Frontal cortex (tissue), 4 donors: ENCODE data around the gene ZNF213. TPM values are rescaled to one million over a fixed set of nuclear protein-coding genes. Genes with fewer than 3 reads are reported as not detected.
A peak's percentile ranks its signal among the peaks of the same experiment; 100 is the strongest.

Experiments
- DNase-seq, 2 donors: peaks; one replicate each; pipeline ENCODE4 v3.0.0; 2012; ENCODE audit warnings: low spot score in 2 of 2
- FAIRE-seq: peaks from 2 replicates; lab custom pipeline; 2012; peaks lifted over from hg19 to GRCh38; lab: Jason Lieb, UNC
- total RNA-seq: library from RNA; depleted of rRNA; stranded (reverse); fragments of >200 nt; gene quantifications from one replicate; pipeline ENCODE4 v1.2.3, GENCODE V29; 2014
- donor health status: control.
- donor health status: control.
- donor health status: control.

ZNF213 gene
- total RNA-seq, 1 donor from 2014 or later: 6.9 TPM

DNA sequence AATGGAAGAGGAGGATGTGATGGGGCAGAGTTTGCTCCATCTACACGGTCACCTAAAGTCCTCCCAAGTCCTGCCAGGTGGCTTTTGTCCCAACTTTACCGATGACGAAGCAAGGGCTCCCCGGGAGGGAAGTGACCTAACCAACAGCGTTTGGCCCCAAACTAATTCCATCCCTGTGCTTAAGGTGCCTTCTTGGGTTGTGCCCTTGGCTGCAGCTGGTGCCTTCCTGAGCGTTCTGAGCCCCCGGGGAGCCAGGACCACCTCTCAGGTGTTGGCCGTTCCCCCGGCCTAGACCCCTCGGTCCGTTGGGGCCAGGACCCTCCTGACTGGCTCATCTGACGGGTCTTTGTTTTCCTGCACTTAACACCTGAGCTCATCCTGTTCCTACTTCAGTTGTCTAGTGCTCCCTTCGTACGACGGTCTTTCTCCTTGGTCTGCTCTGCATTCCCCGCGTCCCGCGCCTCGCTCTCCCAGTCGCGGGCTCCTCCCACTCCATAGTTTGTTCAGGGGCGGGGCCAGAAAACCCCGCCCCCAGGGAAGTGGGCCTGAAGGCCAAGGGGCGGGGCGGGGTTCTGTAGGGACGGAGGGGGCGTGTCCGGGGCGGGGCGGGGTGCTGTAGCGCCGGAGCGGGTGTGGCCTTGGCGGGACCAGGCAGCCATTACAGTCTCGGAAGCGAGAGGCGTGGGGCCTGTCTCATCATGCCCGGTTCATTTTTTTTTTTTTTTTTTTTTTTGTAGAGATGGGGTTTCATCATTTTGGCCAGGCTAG lies 34.9 kb upstream of the ZNF213 start:
- no peak for FAIRE-seq

DNA sequence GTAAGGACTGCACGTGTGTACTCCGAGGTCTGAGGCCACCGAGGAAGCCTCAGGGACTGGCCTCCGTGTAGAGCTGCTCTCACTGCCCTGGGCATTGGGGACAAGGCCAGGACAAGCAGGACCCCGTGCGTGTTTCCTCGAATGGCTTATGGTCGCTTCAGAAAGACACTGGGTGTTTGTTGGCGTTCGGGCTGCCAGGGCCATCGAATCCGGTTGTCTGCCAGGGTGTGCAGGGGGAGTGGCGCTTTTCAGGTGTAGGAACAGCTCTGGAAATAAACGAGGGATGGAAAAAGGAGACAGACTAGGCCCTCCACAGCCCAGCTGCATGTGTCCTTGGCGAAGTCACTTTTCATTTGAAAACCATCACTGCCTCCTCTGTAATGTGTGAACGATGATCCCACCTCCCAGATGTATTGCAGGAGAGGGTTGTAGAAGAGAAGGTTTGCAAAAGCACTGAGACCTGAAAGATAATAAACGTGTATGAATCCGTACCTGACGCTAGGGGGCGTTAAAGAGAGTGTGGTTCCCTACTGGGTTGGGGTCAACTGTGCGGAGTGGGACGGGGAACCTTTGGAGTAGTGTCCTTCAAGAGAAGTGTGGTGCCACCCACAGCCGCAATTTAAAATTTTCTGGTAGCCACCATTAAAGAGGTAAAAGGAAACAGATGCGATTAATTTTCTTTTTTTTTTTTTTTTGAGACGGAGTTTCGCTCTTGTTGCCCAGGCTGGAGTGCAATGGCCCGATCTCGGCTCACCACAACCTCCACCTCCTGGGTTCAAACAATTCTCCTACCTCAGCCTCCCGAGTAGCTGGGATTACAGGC lies 33.6 kb upstream of the ZNF213 start:
- DNase-seq (peak; percentile 40 to 54), FAIRE-seq (no peak)

More for the DNA sequence above, 34.9 kb upstream of the ZNF213 start:
- DNase-seq: peak; percentile 65 to 83

DNA sequence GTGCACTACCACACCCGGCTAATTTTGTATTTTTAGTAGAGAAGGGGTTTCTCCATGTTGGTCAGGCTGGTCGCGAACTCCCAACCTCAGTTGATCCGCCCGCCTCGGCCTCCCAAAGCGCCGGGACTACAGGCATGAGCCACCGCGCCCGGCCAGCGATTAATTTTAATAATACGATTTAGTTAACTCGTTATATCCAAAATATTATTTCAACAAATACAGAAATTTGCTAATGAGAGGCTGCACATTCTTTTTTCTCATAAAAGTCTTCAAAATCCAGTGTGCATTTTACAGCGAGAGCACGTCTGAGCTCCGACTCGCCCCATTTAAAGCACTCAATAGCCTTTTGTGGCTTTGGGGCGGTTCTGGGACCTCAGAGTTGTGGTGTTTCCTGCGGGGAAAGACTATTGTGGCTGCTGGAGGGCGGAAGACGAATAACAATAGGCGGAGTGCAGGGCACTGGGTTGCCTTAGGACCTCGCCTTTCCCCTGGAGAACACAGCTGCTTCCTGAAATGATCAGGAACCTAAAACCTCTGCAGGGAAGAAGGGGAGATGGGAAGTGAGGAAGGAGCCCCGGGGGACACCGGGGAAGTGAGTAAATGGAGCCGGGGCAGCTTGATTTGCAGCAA lies 32.9 kb upstream of the ZNF213 start:
- peak; percentile 36 to 39 for DNase-seq

DNA sequence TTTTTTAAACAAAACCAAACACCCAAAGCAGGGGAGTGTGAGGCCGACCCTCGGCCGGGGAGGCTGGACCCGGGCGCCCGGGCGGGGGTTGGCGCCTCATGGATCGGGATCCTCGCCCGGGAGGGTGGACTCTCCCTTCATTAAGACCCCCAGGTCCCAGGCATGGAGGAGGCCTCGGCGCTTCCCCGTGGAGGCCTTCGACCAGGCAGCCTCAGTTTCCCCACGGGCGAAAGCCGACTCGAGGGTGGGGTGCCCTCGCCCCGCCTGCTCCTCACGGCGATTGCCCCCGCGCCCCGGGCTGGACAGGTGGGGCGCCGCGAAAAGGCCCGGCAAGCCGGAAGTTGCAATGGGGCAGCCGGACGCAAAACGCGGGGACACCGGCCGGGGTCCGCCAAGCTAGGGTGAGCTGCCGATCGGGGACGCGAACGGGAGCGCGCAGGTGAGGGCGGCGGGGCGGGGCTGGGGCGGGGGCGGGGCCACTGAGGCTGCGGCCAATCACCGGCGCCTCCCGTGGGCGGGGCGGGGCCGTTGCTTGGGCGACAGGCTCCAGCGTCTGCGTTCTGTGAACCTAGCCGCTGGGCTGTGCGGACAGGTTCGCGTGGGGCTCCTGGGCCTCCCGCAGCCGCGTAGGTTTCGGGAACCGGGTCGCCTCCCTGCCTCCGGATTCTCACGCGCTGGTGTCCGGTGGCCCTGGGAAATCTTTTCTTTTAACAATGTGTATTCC lies 28.5 kb upstream of the ZNF213 start:
- no peak for FAIRE-seq
- peak; percentile 90 to 99 for DNase-seq

More for the DNA sequence above, 32.9 kb upstream of the ZNF213 start:
- no peak for FAIRE-seq

DNA sequence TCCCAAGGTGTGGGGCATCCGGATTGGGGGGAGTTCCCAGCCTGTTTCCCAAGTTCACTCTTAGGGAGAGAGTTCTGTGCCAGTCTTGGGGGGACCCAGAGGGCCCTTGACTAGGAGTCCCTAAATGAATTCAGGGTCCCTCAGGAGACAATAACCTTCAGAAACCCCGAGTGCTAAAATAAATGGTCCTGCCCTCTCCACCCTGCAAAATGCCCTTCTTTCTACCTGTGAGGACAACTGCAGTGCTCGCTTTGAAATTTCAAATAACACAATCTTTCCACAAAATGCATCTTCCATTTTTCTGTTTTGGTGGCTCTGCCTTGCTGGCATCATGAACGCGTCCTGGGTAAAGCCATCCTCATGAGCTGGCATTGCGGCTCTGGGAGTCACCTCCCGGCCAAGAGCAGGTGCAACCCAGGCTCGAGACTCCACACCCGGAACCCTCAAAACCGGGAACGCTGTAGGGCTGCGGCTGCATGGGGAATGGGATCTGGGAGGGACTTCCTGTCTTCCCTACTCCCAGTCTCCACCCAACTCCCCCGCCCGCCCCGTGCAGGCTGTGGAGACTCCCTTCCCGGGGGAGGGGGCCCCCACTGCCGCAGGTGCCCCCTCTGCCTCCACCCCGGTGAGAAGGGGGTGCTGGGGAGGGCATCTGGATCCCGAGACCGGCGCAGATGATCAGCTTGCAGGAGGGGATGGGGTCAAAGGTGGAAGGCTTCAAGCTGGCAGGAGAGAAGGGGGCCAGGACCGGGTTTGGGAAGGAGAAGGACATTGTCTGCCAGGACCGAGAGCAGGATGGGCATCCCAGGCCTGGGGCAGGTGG lies 22.6 kb upstream of the ZNF213 start, which contains the start of gene ZNF205:
TSS of gene ZNF205 (plus strand) at position 529 of the 823 bp plus-strand sequence. CDS start 845 bp downstream, outside the sequence.
- DNase-seq (peak; percentile 82 to 90), FAIRE-seq (no peak)

DNA sequence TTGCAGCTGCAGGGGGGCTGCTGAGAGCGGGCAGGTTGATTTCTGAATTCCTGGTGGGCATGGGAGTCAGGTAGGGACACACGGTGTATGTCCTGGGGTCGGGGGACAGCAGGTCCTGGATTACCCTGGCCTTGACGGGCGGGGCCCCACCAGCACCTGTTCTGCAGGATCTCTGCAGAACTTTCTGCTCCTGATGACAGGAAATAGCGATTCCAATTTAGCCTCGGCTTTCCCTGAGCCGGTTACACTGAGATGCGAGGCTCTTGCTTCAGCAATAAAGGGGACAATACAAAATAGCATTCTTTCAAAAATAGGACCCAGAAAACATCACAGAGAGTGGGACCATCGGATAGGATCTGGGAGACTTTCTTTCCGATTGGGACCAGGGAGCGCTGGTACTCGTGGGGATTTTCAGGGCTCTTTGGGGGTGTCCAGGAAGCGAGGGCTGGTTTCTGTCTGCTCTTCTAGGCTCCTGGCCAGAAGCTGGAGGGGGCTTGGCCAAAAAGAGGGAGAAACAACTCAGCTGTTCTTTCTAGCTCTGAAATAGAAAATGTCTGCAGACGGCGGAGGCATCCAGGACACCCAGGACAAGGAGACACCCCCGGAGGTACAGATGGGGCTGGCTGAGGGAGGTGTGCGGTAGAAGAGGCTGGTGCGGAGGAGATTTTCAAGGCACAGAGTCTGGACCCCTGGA lies 21.8 kb upstream of the ZNF213 start:
- no peak for FAIRE-seq

DNA sequence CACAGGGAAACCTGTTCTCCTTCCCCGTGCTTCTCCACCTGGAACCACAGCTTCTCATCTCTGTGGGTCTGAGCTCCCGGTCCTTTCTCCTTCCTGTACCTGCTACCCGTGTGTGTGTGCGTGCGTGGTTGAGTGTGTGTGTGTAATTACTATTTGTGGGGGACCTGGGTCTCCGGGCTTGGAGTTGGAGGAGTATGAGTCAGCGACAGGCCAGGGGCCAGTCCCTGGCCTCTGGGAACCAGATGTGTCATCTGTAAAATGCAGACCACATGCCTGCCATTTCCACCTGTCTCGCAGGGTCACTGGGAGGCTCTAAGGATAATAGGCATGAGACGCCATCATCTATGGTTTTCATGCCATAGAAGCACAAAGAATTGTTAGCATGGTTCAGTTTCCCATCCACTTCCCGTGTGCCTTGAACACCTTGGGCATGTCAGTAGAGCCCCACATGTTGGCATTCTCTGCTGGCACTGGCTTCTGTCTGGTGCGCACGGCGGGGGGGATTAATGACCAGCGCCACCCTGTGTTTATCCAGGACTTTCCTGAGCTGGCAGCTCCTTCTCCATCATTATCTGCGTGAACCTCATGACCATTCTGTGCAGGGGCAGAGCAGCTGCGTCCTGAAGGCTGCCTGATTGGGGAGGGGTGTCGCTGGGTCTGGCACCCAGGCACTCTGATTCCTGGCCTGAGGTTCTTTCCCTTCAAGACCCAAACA lies 20.9 kb upstream of the ZNF213 start:
- FAIRE-seq (no peak), DNase-seq (peak; percentile 19 to 34)

More for the DNA sequence above, 21.8 kb upstream of the ZNF213 start:
- DNase-seq: peak in 1 of 2 donors; percentile 48

DNA sequence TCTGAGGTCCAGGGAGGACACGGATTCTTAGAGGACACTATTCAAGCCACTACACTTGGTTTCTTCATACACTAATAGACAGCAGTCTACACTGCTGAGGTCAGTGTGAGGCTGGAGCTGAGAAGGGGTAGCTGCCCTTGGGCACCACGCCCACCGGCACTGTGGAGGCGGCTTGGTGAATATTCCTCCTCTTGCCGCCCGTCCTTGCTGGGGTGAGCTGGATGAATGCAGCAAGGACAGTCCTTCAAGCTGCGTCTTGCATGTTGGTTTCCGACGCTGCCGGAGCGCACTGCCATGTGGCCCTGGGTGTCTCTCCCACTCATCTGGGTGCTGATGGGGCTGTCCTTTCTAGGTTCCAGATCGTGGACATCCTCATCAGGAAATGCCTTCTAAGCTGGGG lies 19.8 kb upstream of the ZNF213 start:
- FAIRE-seq: no peak
- DNase-seq: peak in 1 of 2 donors; percentile 18

DNA sequence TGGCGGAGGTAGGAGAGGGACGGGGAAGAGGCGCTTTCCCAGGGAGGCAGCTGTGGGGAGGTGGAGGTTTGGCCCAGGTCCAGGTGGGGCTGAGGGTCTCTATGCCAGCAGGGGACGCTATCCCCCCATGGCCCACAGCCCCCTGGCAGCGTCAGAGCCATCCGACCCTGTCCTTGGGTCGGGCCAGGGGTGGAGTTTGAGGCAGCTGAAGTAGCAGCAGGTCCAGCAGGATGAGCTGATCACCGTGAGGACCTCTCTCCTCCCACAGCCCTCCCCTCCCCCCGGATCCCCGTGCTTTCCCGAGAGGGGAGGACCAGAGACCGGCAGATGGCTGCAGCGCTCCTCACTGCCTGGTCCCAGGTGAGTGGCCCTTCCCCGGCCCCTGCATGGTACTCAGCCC lies 19.3 kb upstream of the ZNF213 start:
- FAIRE-seq: no peak
- DNase-seq: peak in 1 of 2 donors; percentile 8

DNA sequence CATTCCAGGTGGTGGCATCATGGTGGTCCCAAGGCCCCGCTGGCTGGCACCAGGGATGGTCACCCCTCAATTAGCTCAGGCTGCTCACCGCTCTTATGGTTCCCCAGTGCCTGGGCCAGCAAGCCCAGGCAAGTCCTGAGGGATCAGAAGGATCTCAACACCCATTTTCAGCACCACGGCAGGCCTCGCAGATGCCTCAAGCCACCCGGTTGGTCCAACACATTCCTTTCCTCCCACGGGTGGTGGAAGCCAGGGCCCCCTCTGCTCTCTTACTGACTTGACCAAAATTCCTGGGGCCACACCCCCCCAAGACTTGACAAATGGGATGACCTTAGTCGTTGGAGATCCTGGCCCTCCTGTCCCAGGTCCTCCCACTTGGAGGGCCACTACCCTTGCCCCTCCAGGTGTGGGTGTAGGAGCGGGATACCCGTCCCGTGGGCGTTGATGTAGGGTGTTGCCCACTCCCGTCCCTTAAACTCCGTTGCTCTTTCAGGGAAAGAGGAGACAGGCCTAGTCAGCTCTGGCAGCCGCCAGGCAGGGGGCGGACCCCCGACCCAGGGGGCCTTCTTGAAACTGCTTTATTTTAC lies 16.5 kb upstream of the ZNF213 start:
- FAIRE-seq (no peak), DNase-seq (peak in 1 of 2 donors; percentile 12)

DNA sequence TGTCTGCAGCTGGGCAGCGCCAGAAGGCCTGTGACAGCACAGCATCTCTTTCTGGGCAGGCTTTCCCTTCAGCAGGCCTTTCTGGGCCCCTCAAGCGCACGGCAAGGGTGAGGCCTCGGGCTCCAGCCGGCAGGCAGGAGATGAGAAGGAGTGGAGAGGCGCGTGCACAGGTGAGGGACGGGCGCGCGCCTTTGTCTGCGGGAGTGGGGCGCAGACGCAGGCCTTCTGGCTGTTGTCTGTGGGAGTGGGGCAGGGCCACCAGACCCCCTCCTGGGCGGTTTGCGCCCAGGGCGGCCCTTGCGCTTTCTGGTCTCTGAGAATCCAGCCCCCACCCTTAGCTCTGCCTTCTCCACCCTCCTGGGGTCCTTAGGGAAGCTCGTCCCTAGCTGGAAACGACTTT lies 16.0 kb upstream of the ZNF213 start:
- FAIRE-seq (no peak), DNase-seq (peak in 1 of 2 donors; percentile 10)

DNA sequence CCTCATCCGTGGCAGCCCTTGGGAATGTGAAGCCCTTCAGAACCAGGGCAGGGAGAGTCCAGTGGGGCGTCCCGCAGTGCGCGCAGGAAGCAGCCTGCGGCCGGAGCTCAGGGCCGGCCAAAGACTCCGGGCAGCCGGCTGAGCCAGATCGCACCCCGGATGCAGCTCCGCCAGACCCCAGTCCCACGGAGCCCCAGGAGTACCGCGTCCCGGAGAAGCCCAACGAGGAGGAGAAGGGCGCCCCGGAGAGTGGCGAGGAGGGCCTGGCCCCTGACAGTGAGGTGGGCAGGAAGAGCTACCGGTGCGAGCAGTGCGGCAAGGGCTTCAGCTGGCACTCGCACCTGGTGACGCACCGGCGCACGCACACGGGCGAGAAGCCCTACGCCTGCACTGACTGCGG lies 15.5 kb upstream of the ZNF213 start:
- DNase-seq (no peak), FAIRE-seq (no peak)

DNA sequence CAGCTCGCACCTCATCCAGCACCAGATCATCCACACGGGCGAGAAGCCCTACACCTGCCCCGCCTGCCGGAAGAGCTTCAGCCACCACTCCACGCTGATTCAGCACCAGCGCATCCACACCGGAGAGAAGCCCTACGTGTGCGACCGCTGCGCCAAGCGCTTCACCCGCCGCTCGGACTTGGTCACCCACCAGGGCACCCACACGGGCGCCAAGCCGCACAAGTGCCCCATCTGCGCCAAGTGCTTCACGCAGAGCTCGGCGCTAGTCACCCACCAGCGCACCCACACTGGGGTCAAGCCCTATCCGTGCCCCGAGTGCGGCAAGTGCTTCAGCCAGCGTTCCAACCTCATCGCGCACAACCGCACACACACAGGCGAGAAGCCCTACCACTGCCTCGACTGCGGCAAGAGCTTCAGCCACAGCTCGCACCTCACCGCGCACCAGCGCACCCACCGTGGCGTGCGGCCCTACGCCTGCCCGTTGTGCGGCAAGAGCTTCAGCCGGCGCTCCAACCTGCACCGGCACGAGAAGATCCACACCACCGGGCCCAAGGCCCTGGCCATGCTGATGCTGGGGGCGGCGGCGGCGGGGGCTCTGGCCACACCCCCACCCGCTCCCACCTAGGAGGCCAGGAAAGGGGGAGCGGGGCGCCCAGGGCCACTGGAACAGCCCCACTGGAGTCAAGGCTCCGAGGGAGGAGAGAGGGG lies 15.0 kb upstream of the ZNF213 start:
- DNase-seq (no peak), FAIRE-seq (no peak)

DNA sequence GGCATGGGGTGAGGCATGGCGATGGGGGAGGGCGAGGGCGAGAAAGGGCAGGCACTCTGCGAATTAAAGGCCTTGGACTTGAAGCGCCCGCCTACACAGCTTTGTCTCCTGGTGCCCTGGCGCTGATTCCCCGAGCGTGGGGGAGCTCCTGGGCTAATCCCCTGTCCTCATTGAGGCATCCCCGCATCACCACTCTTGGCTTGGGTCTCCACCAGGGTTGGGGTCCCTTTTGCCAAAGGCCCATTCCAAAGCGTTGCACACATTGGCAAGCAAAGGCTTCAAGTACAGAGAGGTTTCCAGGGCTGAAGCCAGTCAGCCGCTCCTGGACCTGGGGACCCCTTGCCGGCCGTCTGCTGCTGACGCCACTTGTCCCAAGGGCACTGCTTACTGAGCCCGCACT lies 14.4 kb upstream of the ZNF213 start:
- DNase-seq: no peak
- FAIRE-seq: no peak

DNA sequence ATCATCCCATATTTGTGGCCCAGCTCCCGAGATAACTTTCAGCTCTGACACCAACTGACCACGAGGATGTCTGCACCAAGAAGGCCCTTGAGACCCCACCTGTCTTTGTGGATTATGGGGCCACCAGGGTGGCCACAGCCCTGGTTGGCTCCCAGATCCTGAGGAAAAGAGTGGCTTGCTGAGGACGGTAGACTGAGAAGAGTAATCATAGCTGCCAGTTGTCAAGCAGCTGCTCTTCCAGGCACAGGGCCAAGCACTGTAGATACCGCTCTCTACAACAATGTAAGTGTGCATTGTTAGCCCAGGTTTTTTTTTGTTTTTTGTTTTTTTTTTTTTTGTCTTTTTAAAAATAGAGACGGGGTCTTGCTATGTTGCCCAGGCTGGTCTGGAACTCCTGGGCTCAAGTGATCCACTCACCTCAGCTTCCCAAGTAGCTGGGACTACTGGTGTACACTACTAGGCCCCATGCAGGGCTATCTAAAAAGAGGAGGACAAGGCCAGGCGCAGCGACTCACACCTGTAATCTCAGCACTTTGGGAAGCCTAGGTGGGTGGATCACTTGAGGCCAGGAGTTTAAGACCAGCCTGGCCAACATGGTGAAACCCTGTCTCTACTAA lies 12.9 kb upstream of the ZNF213 start:
- FAIRE-seq (no peak), DNase-seq (no peak)

DNA sequence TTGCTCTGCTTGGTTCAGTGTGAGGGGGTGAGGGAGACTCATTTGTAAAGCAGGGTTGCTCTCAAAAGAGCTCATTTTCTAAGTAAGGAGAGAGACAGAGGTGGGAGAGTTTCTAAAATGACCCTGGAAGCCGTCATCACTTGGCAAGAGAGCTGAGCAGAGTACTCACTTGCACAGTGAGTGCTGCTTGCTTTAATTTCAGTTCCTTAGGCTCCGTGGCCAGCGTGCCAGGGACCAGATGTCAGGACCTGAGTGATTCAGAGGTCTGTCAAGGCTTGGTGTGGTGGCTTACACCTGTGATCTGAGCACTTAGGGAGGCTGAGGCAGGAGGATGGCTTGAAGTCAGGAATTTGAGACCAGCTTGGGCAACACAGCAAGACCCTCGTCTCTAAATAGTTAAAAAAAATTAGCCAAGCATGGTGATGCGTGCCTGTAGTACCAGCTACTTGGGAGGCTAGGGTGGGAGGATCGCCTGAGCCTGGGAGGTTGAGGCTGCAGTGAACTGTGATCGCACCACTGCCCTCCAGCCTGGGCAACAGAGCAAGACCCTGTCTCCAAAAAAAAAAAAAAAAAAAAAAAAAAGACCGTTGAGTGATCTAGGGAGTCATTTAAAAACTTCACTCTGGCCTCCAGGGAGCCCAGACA lies 11.8 kb upstream of the ZNF213 start:
- FAIRE-seq (no peak), DNase-seq (no peak)
